Posterior cingulate gyrus (tissue), 11 donors: ENCODE data around the gene PTGES2.
A peak's percentile ranks its signal among the peaks of the same experiment; 100 is the strongest.

Experiments used
- DNase-seq, 10 donors: peaks; one replicate each; pipeline versions ENCODE4 v3.0.0 to v3.0.0-alpha.2; 2020 to 2021; ENCODE audit warnings: mixed read lengths in 3 of 10
- intact Hi-C: fragments of 100-400 bp; cut with DNase I; formaldehyde crosslinking; loops from one replicate; pipeline ENCODE4 v1.15.1; 2023

PTGES2 gene

DNA sequence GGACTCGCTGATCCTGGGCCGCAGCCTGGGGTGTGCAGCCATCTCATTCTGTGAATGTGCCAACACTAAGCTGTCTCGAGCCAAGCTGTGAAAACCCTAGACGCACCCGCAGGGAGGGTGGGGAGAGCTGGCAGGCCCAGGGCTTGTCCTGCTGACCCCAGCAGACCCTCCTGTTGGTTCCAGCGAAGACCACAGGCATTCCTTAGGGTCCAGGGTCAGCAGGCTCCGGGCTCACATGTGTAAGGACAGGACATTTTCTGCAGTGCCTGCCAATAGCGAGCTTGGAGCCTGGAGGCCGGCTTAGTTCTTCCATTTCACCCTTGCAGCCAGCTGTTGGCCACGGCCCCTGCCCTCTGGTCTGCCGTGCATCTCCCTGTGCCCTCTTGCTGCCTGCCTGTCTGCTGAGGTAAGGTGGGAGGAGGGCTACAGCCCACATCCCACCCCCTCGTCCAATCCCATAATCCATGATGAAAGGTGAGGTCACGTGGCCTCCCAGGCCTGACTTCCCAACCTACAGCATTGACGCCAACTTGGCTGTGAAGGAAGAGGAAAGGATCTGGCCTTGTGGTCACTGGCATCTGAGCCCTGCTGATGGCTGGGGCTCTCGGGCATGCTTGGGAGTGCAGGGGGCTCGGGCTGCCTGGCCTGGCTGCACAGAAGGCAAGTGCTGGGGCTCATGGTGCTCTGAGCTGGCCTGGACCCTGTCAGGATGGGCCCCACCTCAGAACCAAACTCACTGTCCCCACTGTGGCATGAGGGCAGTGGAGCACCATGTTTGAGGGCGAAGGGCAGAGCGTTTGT, 19.9 kb downstream of the PTGES2 start:
- DNase-seq = peak in 3 of 10 donors; percentile 59 to 77 (median 70)
- intact Hi-C loops = no loop called here

DNA sequence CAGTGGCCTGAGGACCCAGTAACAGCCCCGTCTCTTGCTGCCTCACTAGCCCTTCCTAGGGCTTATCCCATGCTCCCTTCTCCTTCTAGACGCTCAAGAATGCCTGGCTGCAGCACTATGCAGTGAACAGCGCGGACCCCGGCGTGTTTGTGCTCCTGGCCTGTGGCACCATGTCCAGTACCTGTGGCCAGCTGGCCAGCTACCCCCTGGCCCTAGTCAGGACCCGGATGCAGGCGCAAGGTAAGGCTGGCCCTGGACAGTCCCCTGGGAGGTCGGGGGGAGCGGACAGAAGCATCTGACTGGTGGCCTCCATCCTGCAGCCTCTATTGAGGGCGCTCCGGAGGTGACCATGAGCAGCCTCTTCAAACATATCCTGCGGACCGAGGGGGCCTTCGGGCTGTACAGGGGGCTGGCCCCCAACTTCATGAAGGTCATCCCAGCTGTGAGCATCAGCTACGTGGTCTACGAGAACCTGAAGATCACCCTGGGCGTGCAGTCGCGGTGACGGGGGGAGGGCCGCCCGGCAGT, 20.5 kb downstream of the PTGES2 start:
- DNase-seq = peak in 3 of 10 donors; percentile 51 to 81 (median 79)
- intact Hi-C loops = no loop called here

DNA sequence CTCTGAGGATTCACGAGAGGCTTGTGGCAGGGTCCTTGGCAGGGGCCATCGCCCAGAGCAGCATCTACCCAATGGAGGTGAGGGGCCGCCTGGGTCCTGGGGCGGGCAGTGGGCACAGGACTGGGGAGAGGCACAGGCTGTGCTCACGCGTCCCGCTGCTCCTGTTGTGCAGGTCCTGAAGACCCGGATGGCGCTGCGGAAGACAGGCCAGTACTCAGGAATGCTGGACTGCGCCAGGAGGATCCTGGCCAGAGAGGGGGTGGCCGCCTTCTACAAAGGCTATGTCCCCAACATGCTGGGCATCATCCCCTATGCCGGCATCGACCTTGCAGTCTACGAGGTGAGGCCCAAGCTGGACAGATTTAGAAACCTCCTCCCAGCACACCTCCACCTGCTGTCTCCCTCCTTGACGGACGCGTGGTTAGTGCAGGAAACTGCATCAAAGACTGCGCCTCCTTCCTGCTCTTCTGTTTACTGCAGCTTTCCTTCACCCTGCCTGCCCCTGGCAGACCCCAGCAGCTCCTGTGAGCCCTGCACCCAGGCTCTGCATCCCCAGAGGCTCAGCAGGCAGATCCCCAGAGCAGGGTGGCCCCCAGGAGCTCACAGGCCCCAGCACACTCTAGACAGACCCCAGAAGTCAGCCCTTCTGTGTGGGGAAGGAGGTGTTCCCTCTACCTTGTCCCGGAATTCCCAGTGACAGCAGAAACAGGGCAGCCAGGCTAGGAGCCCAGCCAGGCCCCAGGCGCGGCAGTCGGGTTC, 21.2 kb downstream of the PTGES2 start:
- peak in 3 of 10 donors; percentile 59 to 77 (median 63) for DNase-seq
- intact Hi-C loops = no loop called here

DNA sequence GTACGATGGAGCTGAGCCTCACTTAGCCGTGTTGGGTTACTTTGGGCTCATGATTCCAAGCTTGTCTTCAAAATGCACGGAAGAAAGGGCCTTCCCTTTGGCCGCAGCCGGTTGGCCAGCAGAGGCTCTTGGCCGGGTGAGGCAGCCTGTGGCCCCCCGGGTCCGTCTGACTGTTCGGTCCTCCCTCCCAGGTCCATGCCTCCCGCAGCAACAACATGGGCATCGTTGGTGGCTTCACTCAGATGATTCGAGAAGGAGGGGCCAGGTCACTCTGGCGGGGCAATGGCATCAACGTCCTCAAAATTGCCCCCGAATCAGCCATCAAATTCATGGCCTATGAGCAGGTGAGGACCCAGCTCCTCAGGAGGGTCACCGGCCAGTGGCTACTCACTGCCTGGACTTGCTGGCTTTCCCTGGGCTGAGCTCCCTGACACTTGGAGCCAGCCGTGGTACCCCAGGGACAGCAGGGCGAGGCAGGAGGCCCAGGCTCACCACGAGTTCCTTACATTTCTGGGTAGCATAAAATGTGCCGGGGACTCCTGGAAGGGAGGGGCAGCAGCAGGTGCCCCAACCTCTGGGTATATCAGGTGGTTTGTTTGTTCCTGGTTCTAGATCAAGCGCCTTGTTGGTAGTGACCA, 21.9 kb downstream of the PTGES2 start:
- peak in 2 of 10 donors; percentile 32 to 65 for DNase-seq

GRCh38 chr9:128104171-128104618, 23.3 kb downstream of the PTGES2 start:
- intact Hi-C loops = no loop called here
- DNase-seq = peak in 3 of 10 donors; percentile 79 to 87 (median 80)

More for the DNA sequence above, 21.9 kb downstream of the PTGES2 start:
- intact Hi-C loops = no loop called here

GRCh38 chr9:128103589-128103962, 24.0 kb downstream of the PTGES2 start:
- peak in 3 of 10 donors; percentile 55 to 76 (median 69) for DNase-seq
- intact Hi-C loops = no loop called here

GRCh38 chr9:128102861-128103588, 24.5 kb downstream of the PTGES2 start:
- intact Hi-C loops = no loop called here
- DNase-seq = peak in 3 of 10 donors; percentile 78 to 91 (median 86)

DNA sequence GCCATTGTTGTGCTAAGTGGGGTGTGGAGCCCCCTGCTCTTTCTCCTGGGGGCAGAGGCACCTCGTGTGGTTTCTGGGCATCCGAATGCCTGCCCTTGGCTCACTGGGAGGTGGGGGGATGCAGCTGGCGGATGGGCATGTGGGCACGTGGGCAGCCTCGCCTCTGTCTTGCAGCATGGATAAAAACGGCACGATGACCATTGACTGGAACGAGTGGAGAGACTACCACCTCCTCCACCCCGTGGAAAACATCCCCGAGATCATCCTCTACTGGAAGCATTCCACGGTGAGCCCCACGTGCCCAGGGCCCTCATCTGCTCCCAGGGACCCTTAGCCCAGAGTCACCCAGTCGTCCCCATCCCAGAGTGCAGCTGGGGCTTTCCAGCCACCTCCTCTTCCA, 25.3 kb downstream of the PTGES2 start:
- intact Hi-C loops = no loop called here
- DNase-seq = peak in 2 of 10 donors; percentile 55 to 63

GRCh38 chr9:128101690-128102089, 25.8 kb downstream of the PTGES2 start:
- peak in 2 of 10 donors; percentile 60 to 73 for DNase-seq
- intact Hi-C loops = no loop called here

DNA sequence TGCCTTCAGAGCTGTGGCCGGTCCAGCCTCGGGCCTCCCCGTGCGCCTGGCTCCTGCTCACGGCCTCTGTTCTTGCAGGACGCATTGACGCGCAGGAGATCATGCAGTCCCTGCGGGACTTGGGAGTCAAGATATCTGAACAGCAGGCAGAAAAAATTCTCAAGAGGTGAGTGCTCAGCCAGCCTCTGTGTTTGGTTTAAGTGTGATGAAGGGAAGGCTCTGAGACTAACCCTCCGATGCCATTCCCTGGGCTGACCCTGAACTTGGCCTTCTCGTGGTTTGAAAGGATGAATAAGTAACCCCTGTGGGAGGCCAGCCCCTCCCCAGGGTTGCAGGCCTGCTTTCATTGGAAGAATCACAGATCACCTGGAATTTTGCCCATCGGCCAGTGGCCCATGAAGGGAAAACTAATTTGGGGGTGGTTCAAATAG, 26.3 kb downstream of the PTGES2 start:
- intact Hi-C loops = no loop called here

DNA sequence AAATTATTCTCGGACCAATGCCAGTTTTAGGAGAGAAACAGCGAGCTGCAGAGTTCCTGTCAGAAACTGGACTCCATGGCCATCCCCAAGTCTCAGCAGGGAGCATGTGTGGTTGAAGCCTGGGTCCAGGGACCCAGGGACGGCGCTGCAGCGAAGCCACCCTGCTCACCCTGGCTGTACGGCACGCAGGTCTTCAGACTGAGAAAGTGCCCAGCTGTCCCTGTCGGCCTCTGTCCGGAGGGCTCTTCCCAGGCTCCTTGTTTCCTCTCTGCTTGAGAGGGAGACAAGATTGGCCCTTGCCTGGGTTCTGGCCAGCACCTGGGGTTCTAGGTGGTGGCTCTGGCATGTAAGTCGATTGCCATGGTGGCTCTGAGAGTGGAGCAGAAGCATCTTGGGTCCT, 26.9 kb downstream of the PTGES2 start:
- peak in 3 of 10 donors; percentile 53 to 77 (median 55) for DNase-seq
- intact Hi-C loops = no loop called here

More for the DNA sequence above, 26.3 kb downstream of the PTGES2 start:
- peak in 3 of 10 donors; percentile 26 to 47 (median 46) for DNase-seq

- intact Hi-C loops = loop anchor here (10.0 kb wide), 1 partner anchor 155 kb away; no protein-coding TSS in a partner anchor
Measured at GRCh38 chr9:128099932-128100491, 27.5 kb downstream of the PTGES2 start.

GRCh38 chr9:128099231-128099931, 28.1 kb downstream of the PTGES2 start:
- peak in 2 of 10 donors; percentile 74 to 82 for DNase-seq
- intact Hi-C loops = loop anchor here (10.0 kb wide), 1 partner anchor 155 kb away; no protein-coding TSS in a partner anchor

More at GRCh38 chr9:128099932-128100491, 27.5 kb downstream of the PTGES2 start:
- DNase-seq = peak in 2 of 10 donors; percentile 64 to 76

GRCh38 chr9:128098297-128099230, 29.0 kb downstream of the PTGES2 start:
- intact Hi-C loops = loop anchor here (10.0 kb wide), 1 partner anchor 154 kb away; no protein-coding TSS in a partner anchor
- peak; percentile 55 to 98 (median 86) for DNase-seq

GRCh38 chr9:128097543-128098296, 29.8 kb downstream of the PTGES2 start:
- intact Hi-C loops = loop anchor here (10.0 kb wide), 1 partner anchor 153 kb away; no protein-coding TSS in a partner anchor

More at GRCh38 chr9:128097543-128098296, 29.8 kb downstream of the PTGES2 start:
- peak in 1 of 10 donors; percentile 65 for DNase-seq
